ENCODE data around the gene TEKT4.
"Not testable (repeated sequence)": the region's sequence is repeated elsewhere in the genome, so short reads cannot be mapped to it uniquely, and the experiment has no call there.

- not testable (repeated sequence) for TF ChIP-seq CTCF (conservative IDR thresholded peaks at IDR 0.05); ZFX (IDR thresholded peaks at IDR 0.05)
Observed at GRCh38 chr2:94839224-94839623, 32.0 kb upstream of the TEKT4 start.

Measured in C4-2B (cell line).